Stromal cell of bone marrow (primary cell): ENCODE results near the gene CA11.

Experiments used
- DNase-seq: peaks from one replicate; pipeline ENCODE4 v3.0.0-alpha.2; 2012; ENCODE audit warnings: low read depth

CA11 gene

DNA sequence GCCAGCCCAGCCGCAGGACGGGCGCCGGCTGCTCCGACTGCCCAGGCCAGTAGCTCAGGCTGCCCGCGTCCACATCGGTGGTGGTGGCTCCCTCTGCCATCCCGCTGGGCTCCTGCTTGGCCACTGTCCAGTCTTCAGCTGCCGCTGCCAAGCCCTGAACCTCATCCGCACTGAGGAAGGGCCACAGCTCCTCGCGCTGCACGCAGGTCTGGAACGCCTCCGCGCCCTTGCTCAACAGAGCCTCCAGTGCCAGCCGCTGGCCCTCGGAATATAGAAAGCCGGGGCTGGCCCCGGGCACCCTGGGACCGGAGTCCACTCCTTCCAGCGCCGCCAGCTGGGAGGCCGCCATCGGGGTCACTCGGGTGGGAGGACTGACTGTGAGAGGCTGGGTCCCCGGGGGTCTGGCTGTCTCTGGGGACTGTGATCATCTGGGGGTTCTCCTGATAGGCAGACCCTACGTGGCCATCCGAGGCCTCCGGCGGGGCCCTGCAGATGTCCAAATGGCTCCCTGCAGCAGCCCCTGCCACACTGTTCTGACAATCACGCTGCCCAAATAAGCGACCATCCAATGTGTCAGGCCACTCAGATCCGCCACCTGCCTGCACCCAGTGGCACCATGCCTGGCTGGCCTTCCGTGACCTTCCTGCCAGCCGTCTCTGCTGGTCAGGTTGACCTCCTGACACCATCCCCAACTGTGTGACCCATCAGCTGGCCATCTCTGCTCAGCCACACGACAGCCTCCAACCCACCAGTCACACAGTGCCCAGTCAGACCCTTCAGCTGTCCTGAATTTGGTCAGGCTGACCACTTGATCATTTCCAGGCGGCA lies 32.7 kb downstream of the CA11 start:
- no peak for DNase-seq

DNA sequence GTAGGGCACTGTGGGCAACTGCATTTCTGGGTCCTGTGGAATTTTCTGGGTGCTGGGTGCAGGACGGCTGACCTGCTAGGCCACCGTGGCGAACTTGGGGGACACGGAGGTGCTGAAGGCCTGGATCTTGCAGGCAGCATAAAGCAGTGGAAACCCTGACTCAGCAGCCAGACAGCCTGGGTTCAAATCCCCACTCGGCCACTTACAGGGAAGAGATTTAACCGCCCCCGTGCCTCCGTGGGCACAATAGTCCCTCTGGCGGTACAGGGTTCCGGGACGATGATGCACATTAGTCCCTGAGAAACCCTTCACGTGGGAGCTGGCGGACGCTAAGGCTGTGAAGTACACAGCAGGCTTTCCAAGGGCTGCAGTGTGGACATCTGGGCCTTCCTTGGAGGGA lies 34.1 kb downstream of the CA11 start:
- no peak for DNase-seq

DNA sequence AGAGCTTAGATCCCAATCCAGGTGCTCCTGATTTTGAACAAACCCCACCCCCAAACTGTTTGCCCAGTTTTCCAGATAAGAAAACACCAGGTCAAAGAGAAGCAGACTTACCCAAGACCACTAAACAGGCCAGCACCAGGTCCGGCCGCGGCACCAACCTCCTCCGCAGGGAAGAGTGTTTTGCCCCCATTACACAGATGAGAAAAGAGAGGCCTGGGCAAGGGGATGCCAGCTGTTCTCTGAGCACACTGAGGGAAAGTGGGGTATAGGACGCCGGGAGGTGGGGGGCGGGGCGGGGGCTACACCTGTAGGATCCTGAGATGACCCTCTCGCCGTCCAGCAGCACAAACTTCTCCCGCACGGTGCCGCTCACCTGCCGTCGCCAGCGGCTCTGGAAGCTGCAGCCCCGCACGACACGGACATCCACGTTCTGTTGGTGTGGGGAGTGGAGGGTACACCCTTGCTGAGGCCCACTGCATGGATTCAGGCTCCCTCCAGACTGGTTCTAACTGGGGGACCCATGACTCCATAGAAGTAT lies 36.3 kb downstream of the CA11 start:
- no peak for DNase-seq

DNA sequence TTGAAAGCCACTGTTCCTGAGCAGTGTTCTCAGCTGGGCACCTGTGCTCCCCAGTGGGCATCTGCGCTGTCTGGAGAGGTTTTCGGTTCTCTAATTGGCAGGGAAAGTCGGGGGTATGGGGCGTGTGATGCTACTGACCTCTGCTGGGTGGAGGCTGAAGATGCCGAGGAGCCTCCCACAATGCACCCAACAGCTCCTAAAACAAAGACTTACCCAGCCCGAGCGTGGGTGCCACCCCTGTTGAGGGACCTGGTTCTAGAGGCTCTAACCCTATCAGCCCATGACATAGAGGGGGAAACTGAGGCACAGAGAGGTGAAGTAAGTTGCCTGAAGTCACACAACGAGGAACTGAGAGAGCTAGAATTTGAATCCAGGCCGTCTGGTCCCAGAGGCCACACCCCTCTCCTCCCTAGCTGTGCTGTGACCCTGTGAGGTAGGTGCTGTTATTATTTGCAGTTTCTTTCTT lies 37.2 kb downstream of the CA11 start:
- DNase-seq = no peak

DNA sequence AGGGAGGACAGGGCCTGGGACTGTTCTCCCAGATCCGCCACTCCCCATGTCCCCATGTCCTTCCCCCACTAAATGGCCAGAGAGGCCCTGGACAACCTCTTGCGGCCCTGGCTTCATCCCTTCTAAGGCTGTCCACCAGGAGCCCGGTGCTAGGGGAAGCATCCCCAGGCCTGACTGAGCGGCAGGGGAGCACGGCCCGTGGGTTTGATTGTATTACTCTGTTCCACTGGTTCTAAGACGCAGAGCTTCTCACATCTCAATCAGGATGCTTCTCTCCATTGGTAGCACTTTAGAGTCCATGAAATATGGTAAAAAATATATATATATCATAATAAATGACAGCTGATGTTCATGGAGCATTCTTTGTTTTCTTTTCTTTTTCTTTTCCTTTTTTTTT lies 38.6 kb downstream of the CA11 start:
- DNase-seq = no peak

DNA sequence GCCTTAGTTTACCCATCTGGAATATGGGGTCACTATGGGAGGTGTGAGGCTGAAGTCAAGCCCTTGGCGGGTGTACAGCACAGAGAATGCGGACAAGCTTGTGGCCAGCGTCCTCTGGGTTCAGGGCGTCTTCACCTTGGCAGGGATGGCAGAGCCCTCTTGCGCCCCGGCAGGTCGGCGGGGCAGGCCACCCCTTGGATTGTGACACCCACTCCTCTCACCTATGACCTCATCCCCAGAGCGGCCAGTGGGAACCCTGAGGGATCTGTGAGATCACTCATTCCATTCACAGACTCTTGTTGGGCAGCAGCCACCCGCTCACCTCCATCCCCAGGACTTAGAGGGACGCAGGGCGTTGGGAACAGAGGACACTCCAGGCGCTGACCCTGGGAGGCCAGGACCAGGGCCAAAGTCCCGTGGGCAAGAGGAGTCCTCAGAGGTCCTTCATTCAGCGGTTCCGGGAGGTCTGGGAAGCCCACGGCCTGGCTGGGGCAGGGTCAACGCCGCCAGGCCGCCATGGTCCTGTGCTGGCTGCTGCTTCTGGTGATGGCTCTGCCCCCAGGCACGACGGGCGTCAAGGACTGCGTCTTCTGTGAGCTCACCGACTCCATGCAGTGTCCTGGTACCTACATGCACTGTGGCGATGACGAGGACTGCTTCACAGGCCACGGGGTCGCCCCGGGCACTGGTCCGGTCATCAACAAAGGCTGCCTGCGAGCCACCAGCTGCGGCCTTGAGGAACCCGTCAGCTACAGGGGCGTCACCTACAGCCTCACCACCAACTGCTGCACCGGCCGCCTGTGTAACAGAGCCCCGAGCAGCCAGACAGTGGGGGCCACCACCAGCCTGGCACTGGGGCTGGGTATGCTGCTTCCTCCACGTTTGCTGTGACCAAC lies 39.3 kb downstream of the CA11 start, which contains the start of gene SPACA4:
SPACA4 (plus strand) TSS at position 280 of the 896 bp plus-strand sequence; CDS start at position 517, 237 bp downstream.
- DNase-seq = no peak

DNA sequence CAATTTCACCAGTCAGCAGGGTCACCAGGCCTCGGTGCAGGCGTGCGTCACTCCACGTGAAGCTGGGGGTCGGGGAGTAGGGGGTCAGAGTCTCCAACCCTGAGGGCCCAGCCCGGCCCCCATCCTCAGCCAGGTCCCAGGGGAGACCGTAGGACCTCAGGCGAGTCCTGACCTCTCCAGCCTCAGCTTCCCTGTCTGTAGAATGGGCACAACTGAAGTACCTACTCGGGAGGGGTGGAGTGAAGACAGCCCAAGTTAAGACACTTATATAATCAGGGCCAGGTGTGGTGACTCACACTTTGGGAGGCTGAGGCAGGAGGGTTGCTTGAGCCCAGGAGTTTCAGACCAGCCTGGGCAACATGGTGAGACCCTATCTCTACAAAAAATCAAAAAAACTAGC lies 42.1 kb downstream of the CA11 start:
- DNase-seq = no peak

DNA sequence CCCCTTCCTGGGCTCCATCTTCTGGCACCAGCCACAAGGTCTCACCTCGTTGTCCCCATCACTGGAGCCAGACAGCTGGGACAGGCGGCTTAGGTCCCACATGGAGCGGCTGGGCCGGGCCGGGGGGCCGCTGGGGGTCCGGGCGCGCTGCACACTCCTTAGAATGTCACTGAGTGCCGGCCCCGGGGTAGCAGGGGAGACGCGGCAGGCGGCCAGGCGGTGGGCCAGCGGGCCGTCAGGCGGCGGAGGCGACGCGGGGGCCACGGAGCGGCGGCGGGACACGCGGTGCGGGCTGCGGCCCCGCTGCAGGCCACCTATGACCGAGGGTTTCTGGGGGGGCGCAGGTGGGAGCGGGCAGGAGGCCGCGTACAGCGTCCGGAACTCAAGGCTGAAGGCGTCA lies 42.5 kb downstream of the CA11 start:
- no peak for DNase-seq

DNA sequence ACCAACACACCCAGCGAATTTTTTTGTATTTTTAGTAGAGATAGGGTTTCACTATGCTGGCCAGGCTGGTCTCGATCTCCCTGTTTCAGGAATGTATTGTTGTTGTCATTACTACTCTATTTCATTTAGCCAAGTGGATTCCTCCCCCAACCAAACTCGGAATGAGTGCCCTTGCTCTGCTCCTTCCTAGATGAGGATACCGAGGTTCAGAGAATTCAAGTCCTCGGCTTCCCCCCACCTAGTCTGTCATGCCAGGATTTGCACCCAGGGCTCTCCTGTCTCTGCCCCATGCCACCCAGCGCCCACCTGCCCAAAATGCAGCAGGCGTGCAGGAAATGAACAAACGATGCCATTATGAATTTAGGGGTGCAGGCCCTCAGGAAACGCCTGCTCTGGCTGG lies 43.0 kb downstream of the CA11 start:
- DNase-seq = no peak

DNA sequence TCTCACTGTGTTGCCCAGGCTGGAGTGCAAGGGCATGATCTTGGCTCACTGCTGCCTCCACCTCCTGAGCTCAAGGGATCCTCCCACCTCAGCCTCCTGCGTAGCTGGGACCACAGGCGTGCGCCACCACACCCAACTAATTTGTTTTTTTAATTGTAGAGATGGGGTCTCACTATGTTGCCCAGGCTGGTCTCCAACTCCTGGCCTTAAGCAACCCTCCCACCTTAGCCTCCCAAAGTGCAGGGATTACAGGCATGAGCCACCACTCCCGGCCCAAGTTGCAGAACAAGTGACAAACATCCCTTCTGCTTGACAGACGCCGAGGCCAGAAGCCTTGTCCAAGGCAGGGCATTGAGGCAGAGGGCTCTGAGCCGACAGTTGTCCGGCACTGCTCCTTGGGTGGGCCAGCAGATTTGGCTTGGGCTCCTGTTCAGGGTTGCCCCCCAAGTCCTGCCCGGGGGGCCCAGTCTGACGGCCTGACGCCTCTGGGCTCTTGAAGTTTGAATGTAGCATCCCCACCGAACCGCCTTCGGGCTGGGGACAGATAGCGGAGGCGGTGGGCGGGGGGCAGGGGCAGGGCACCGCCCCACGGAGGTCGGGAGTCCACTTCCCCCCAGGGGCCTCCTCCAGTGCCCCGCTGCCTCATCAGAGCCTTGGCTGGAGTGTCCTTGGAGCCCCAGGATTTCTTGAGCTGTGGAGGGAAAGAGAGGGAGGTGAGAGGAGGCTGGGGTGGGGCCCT lies 45.1 kb downstream of the CA11 start:
- no peak for DNase-seq

DNA sequence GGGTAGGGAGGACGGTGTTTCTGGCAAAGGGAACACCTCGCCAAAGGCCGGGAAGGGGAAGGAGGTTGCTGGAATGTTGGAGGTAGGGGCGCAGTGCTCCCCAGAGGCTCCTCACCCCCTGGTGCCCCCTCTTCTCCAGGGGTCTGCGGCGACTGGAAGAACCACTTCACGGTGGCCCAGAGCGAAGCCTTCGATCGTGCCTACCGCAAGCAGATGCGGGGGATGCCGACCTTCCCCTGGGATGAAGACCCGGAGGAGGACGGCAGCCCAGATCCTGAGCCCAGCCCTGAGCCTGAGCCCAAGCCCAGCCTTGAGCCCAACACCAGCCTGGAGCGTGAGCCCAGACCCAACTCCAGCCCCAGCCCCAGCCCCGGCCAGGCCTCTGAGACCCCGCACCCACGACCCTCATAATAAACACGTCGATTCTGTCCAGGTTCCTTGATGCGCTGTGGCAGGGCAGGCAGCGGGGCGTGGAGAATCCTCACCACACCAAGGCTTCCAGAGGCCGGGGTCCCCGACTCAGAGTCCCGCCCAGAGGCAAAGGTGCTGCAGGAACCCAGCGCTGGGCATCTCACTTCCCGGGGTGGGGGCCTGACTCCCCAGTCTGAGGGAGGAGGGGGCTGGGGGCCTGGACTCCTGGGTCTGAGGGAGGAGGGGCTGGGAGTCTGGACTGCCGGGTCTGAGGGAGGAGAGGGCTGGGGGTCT lies 46.8 kb downstream of the CA11 start:
- DNase-seq = no peak

DNA sequence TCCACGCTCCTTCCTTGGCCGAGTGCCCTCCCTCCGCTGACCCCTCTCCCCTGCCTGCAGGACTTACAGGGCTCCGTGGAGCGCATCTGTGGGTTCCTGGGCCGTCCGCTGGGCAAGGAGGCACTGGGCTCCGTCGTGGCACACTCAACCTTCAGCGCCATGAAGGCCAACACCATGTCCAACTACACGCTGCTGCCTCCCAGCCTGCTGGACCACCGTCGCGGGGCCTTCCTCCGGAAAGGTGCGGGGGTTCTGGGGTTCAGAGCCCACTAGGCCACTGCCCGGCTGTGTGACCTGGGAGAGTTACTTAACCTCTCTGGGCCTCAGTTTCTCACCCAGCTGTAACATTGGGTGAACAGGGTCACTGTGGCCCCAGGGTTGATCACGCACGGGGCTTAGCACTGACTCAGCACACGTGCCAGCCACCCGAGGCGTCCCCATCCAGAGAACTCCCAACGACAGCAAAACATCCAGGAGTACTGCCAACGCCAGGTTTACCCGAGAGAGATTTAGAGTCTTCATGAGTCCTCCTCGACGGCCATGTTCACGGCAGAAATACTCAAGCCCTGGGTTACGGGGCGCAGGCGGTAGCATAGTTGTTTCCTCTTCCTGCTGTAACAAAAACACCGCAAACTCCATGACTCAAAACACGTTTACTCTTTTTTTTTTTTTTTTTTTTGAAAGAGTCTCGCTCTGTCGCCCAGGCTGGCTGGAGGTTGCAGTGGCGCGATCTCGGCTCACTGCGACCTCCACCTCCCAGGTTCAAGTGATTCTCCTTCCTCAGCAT lies 49.1 kb downstream of the CA11 start:
- DNase-seq = no peak

DNA sequence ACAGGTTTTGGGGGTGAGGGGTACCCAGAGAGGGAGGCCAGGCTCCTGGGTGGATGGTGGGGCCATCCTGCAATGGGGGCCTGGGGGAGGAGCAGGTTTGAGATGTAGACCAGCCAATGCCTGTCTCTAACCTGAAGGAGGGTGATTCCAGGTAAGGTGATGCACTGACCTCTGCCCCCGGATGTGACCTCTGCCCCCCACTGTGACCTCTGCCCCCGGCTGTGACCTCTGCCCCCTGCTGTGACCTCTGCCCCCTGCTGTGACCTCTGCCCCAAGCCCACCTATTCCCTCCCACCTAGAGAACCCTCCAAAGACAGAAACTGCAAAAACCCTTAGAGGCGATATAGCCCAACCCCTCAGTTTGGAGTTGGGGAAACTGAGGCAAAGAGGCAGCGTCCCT lies 49.8 kb downstream of the CA11 start:
- no peak for DNase-seq

DNA sequence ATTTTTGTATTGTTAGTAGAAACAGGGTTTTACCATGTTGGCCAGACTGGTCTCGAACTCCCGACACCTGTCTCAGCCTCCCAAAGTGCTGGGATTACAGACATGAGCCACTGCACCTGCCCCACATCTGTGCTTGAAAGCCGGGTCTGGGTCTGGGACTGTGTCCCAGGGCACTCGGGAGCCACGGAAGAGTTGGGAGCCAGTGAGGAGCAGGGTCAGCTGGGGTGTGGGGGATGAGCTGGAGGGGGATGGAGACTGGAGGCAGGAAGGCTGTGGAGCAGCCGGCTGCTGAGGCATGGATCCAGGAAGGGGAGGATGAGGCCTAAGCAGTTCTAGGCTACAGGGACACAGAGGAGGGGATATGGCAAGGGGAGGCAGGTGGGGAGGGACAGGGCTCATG lies 50.2 kb downstream of the CA11 start:
- no peak for DNase-seq

DNA sequence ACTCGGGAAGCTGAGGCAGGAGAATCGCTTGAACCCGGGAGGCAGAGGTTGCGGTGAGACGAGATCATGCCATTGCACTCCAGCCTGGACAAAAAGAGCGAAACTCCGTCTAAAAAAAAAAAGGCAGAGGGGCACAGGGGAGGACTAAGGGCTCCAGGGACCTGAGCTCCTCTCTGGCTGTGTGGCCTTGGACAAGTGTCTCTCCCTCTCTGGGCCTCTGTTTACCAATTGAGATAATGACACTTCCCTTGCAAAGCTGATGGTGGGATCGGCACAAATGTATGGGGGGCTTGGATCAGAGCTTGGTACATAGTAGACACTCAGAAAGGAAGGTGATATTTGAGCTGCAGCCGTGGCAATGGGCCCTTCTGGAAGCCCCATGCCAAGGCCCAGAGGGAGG lies 50.8 kb downstream of the CA11 start:
- no peak for DNase-seq

DNA sequence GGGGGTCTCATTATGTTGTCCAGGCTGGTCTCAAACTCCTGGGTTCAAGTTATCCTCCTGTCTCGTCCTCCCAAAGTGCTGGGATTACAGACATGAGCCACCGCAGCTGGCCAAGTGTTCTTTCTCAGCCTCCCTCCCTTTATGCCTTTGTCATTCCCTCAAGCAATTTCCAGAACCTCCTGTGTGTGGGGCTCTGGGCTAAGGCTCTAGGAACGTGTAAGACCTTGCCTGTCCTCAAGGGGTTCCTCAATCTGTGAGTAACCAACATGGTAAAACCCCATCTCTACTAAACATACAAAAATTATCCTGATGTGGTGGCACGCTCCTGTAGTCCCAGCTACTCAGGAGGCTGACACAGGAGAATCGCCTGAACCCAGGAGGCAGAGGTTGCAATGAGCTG lies 55.0 kb downstream of the CA11 start:
- DNase-seq = no peak

DNA sequence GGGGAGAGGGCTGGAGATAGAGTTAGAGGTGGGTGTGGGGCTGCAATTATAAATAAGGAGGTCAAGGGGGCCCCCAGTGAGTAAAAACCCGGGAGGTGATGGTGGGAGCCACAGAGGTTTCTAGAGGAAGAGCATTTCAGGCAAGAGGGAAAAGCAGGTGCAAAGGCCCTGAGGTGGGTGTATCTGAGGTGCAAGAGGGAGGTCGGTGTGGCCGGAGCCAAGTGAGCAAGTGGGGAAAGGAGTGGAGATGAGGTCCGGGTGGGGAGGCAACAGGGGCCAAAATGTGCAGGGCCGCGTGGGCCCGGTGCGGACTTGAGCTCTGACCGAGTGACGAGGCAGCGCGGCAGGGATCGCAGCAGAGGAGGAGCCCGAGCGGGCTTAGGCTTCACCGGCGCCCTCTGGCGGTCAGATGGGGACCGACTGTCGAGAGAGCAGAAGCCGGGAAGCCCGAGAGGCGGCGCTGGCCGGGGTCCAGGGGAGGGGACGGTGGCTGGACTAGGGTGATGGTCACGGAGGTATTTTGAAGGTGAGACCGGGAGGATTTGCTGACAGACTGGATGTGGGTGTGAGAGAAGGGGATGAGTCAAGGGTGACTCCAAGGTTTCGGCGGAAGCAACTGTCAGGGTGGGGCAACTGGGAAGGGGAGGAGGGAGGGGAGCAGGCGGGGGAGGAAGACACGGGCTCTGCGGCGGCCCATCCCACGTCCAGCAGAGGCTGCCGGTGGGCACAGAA lies 57.2 kb downstream of the CA11 start:
- DNase-seq = peak; percentile 66
